VCaP (cell line): ENCODE data around the gene CCDC40.

ENCODE experiments used
- H3K27ac ChIP-seq: fragments of 450-650 bp; 2 replicates; pipeline ENCODE4 v1.5.1; 2017
- CTCF ChIP-seq: fragments of 450-650 bp; conservative IDR thresholded peaks from 2 replicates; pipeline ENCODE4 v1.5.1; 2017; ENCODE audit warnings: mild to moderate bottlenecking, moderate library complexity

Gene CCDC40

GRCh38 chr17:80109066-80109660 lies 72.7 kb downstream of the CCDC40 start:
- no peak overlapping the region for H3K27ac ChIP-seq
- no peak for TF ChIP-seq CTCF

GRCh38 chr17:80109713-80110446 lies 73.4 kb downstream of the CCDC40 start:
- no peak overlapping the region for H3K27ac ChIP-seq
- TF ChIP-seq CTCF: no peak

DNA sequence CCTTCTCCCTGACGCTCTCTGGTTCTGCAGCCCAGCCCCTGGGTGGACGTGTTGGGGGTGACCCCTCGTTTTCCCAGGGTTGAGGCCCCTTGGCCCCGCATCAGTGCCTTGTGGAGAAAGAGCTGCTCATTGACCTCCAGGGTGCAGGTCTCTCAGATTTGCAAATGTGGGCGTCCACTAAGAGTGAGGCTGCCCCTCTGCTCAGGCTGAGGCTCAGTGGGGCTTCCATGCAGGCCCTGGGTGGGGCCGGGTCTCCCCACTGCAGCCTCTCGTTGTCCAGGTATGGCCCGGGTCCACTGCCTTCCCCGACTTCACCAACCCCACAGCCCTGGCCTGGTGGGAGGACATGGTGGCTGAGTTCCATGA lies 74.0 kb downstream of the CCDC40 start:
- TF ChIP-seq CTCF: no peak
- no peak overlapping the region for H3K27ac ChIP-seq

DNA sequence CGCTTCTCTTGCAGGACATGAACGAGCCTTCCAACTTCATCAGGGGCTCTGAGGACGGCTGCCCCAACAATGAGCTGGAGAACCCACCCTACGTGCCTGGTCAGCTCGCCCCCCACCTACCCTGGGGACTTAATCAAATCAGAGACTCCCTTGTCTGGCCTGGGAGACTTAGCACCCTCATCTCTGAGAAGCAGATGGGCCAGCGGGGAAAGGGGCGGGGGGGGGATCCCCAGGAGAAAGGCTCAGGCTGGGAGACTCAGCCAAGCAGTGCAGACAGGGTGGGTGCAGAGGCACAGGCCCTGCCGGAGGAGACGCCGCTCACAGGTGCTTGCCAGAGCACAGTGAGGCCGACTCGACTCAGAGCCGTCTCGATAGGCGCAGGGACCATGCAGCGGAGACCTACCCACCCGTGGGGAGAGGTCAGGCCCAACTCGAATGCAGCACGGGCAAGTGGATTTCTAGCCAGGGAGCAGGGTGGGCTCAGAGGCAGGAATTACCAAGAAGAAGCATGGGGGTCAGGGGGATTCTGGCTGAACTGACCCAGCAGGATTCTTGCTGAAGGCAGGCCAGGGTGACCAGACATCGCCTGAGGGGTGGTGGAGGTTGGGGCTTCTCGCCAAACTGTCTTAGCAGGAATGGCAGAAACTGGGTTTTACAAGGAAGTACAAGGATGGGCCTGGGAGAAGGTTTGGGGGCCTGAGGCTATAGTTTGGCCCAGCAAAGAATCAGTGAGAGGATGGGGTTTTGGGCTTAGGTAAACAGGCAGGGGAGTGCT lies 74.7 kb downstream of the CCDC40 start:
- H3K27ac ChIP-seq: no peak overlapping the region
- no peak for TF ChIP-seq CTCF

GRCh38 chr17:80111702-80112470 lies 75.4 kb downstream of the CCDC40 start:
- H3K27ac ChIP-seq: no peak overlapping the region
- TF ChIP-seq CTCF: no peak

- no peak for TF ChIP-seq CTCF
- H3K27ac ChIP-seq: no peak overlapping the region
Observed at GRCh38 chr17:80112471-80113032, 76.1 kb downstream of the CCDC40 start.

- H3K27ac ChIP-seq: no peak overlapping the region
- no peak for TF ChIP-seq CTCF
Observed at GRCh38 chr17:80113033-80113484, 76.6 kb downstream of the CCDC40 start.
